Activated T-cell treated with anti-CD3 and anti-CD28 coated beads for 1 hour (primary cell): ENCODE results near the gene TPP1.

Source experiments
- DNase-seq: peaks from one replicate; pipeline ENCODE4 v3.0.0-alpha.2; 2020; ENCODE audit warnings: low read depth

TPP1 gene

DNA sequence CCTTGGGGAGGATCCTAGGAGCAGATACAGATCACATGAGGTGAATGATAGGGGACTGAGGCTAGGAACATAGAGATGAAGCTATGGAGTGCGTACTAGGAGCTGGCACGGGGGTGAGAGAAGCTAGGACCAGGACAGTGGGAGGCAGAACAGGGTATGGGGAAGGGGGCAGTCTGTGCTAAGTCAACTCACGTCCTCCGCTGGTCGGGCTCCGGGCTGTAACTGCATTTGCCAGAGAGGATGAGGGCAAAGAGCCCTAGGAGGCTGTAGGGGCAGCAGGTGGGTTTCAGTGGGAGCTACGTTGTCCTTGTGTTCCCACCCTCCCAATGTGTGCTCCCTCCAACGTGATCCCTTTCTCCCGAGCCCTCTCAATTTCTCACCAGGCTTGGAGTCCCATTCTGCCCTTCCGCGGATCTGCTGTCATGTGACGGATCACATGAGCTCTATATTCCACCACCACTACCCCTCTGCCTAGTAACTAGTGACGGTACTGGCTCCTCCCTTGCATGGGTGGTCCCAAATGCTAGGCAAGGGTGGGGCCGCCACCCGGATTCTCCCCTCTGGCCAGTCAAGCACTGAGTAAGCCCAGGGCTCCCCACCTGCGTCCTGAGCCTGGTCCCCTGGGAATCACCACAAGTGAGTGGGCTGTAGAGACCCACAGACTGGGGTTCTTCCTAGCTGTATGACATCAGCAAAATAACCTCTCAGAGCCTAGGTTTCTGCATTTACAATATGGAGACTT lies at the start of gene TPP1:
TPP1 (minus strand) TSS at position 419 of the 742 bp plus-strand sequence; CDS start at position 397, 22 bp downstream.
- DNase-seq = peak; percentile 83

DNA sequence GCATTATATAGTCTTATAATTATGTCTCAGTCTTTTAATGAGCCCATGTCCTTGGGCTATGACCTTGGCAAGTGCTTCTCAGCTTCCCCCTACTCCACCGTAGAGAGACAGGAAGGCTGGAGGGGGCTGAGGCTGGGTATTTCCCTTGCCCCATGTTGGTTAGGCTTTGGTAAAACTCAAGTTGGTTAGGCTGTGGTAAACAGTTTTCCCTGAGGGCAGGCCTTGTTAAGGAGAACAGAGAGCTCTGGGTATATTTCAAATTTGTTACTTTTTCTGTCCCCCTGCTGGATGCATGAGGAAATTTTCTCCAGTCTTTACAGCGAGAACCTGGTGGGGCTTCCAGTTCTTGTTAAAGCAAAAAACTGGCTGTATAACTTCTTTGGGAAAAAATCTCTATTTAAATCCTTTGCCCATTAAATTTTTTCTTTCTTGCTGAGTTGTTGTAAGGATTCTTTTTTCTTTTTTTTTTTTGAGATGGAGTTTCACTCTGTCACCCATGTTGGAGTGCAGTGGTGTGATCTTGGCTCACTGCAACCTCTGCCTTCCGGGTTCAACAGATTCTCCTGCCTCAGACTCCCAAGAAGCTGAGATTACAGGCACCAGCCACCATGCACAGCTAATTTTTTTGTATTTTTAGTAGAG lies 48.6 kb upstream of the TPP1 start:
- DNase-seq = no peak

DNA sequence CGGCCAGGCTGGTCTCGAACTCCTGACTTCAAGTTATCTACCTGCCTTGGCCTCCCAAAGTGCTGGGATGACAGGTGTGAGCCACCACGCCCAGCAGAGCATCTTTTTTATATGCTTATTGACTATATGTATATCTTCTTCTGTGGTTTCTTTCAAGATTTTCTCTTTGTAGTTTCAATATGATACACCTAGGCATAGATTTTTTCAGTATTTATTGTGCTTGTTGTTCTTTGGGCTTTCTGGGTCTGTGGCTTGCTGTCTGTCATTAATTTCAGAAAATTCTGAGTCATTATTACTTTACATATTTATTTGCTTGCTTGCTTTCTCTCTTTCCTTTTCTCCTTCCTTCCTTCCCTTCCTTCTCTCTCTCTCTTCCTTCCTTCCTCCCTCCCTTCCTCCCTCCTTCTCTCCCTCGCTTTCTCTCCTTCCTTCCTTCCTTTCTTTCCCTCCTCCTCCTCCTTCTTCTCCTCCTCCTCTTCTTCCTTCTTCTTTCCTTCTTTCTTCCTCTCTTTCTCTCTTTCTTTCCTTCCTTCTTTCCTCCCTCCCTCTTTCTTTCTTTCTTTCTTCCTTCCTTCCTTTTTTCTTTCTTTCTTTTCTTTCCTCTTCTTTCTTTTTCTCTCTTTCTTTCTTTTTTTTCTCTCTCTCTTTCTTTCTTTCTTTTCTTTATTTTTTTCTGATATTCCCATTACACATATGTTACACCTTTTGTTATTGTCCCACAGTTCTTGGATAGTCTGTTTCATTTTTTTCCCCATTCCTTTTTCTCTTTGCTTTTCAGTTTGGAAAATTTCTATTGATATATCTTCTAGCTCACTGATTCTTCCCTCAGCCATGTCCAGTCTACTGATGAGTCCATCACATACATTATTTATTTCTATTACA lies 47.3 kb upstream of the TPP1 start:
- no peak for DNase-seq

DNA sequence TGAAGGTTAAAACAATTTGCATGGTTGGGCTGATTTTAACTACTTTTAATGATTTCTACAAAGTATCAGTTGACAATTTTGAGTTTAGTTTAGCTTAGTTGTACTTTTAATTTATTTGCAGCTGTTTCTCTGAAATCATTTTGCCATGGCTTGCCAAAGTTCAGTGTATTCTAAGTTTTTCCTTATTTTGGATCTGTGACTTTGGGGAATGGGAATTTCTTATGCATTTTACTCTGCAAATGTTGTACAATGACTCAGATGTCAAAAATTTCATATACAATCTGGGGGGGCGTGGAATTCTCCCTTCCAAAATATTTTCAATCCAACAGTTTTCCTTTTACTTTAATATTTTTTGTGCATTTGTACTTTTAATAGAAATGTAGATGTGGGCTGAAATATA lies 45.3 kb upstream of the TPP1 start:
- DNase-seq = no peak

DNA sequence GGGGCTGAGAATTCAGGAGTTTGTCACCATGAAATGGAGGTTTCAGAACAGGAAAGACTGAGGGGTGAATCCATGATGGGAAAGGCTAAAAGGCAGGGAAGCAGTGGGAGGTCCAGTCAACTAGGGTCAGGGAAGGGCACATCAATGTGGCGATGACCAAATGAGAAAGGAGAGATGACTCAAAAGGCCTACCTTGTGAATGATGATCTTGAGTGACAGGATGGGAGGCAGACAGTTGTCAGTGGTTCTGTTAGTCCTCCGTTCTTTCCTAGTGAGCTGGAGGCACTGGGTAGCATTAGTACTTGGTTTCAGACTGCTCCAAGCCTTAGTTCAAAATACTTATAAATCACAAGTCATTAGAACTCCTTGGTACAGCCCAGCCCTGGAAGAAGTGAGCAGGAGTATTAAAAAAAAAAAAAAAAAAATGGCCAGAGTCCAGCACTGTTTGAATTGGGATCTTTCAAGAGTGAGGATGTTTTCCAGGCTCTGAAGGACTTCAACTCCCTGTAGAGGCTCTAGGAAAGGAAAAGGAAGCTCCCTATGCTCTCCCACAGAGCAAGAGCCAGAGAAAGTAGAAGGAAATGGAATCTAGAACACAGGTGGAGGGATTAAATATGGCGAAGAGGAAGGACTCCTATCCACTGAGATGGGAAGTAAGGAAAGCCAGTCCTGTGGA lies 44.7 kb upstream of the TPP1 start:
- no peak for DNase-seq

DNA sequence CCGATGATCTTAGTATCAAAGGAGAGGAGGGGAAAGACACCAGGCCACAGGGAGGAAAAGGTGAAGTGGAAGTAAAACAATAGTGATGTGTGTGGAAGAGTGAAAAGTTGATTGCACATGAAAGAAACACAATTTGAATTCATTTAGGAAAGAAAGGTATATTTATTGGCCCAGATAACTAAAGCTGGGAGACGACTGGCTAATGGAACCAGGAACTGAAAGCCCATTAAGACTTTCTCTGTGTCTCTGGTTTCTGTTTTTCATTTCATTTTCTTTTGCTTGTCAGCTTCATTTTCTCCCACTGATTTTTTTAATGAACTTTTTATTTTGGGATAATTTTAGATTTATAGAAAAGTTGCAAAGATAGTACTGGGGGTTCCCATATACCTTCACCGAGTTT lies 41.5 kb upstream of the TPP1 start:
- no peak for DNase-seq

DNA sequence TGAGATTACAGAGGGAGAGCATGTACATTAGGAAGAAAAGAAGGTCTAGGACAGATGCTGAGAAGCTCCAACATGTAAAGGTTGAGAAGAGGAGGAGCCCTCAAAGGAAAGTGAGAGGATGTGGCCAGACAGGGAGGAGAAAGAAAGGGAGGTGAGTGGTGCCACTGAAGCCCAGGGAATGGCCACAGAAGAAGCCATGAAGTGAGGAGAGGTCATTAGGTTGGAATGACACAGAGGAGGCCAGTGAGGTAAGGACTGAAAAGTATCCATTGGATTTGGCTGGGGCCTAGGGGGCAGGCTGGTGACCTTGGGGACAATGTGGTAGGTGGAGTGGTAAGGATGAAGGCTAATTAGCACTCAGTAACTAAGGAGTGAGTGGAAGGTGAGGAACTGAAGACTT lies 39.4 kb upstream of the TPP1 start:
- DNase-seq = no peak

DNA sequence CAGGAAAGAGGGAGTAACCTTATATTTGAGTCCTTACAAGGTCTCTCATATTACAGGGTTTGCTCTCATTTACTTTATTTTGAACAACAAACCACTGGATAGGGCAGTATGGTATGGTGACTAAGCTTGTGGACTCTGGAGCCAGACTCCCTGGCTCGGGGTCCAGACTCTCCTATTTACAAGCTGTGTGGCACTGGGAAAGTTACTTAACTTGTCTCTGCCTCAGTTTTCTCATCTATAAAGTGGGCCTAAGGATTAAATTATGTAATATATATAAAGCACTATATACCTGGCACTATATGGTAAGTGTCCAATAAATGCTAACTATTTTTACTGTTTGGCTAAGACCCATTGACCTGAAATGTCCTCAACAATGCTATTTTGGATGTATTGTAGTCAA lies 38.1 kb upstream of the TPP1 start:
- no peak for DNase-seq

DNA sequence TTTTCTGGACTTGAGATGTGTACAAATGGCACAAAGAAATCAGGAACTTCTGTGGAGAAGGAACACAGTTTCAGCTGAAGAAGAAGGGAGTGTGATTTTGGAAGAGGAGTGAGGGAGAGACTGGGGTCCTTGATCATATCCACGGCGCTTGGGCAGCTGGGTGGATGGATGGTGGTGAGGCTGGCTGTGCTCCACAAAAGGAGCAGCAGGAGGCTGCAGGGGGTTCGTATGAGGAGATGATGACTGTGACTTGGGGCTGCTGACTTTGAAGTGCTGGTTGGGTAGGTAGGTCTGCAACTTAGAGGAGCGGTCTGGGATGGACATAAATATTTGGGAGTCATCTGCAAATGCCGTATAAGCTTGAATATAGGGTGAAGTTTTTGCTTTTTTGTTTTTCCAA lies 37.7 kb upstream of the TPP1 start:
- no peak for DNase-seq

DNA sequence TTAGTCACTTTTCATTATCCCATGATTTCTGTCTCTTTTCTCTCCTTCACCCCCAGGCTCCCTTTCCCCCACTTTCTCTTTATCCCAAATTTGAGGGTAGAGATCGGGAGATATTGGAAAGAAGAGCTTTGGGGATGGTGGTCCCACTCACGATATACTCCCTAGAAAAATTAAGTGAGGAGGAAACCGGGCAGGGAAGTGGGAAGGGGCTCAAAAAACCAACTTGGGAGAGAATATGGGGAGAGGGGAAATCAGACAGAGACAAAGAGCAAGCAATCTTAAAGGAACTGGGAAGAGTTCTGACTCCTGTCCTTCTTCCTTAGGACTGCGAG lies 37.3 kb upstream of the TPP1 start:
- DNase-seq = no peak

DNA sequence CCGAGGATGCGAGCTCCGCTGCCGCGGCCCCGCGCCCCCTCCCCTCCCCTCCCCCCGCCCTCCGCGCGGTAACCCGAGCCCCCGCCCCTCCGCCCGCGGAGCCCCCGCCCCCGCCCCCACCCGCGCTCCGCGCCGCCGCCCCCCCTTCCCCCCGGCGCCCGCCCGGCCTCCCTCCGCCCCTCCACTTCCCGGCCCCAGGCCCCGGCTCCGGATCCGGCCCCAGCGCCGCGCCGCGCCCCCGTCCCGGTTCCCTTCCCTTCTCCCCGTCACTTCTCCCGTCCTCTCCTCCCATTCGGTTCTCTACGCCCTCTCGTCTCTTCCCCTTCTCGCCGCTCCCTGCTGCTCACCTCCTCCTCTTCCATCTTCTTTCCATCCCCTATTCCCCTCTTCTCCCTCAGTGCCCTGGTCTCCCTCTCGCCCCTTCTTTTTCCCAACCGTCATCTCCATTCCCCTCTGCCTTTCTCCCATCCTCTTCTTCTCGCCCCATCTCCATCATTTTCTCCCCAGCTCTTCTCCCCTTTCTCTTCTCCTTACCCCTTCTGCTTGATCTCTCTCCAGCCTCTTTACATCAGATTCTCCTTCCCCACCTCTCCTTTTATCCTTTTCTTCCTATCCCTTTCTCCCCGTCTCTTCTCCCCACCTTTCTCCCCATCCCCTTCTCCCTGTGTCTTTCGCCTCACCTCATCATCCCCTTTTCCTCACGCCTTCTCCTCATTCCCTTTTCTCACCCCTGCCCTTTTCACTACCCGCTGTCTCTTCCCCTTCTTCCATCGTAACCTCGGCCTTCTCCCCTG lies 36.8 kb upstream of the TPP1 start, which contains the start of gene DCHS1:
DCHS1 (minus strand) TSS at position 20 of the 794 bp plus-strand sequence. CDS start 14,196 bp downstream, outside the sequence.
- no peak for DNase-seq

DNA sequence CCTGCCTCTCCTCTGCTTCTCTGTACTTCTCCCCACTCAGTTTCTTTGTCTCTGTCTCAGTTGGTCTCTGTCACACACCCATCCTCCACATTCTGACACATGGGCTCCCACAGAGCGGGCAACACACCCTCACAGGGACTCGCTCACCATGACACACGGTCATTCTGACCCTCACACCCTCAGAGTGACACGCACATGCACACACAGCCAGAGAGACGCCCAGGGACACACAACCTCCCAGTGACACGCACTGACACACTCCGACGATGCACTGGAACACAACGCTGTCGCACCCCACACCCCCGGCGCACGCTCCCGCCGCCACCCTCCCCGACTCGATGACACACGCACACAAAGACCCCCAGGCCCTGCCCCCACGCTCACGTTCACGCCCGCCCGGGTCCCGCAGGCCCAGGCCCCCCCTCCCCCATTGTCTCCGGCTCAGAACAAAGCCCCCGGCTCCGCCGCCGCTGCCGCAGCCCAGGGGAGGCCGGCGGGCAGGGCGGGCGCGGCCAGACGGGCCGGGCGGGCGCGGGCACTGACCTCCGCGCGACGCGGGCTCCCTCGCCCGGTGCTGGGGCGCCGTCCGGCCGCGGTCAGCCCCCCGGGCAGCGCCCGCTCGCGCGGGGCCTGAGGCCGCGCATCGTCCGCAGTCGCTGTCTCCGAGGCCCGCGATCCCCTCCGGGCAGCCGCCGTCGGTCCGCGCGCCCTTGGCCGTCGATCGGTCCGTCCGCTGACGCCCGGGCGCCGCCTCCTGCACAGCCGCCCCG lies 36.0 kb upstream of the TPP1 start:
- no peak for DNase-seq

DNA sequence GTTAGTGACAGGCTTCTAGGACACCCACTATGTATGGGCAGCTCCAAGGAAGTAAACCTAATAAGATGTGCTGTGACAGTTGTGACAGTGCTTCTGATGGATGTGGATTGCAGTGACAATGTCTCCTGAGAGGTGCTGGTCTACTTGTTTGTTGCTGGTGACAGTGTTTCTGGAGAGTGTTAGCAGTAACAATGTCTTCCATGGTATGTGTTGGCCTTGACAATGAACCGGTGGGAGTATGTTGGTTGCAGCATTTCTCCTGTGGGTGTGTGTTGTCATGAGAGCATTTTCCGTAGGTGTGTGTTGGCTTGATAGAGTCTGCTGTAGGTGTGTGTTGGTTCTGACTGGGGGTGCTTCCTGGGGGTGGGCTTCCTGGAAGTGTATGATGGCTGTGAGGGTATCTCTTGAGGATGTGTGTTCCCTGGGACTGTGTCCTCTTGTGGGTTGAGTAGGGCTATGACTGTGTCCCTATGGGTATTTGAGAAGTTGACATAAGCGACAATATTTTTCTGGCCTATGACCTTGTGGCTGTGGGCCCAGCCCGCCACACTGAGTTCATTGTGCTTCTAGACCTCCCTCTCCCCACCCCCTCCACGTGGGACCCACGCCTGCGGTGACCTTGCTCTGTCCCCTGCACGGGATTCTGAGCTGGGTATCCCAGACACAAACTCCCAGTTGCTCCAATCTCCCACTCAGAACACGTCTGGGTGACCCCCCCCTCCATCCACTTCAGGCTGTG lies 35.2 kb upstream of the TPP1 start:
- no peak for DNase-seq

DNA sequence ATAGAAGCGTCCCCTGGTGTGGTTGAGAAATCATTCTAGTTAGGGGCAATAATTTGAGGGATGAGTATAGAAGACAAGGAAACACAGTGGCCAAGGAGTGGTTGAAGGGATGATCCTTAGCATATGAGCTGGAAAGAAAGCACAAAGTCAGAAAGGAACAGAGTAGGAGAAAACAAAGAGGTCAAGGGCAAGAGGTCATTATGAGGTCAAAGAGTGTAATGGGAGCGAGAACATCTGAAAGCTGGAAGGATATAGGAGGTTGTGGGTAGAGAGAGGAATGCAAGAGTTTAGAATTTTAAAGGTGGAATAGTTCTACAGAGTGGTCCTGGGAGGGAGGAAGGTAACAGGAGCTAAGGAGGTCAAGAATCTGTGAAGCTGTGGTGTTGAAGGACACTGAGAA lies 34.4 kb upstream of the TPP1 start:
- DNase-seq = no peak

DNA sequence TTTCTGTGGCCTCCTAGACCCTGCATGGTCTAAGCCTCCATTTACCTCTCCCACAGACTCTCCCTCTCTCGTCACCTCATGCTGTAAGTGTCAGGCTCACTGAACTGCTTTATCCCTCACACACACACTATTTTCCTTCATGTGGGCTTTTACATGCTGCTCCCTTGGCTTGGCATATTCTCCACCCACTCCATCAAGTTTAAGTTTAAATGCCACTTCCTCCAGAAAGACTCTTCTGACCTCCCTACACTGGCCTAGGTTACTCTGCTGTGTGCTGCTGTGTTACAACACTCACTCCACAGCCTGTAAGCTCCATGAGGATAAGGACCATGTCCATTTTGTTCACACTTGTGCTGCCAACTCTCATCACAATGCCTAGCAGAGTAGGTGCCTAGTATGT lies 33.9 kb upstream of the TPP1 start:
- no peak for DNase-seq

DNA sequence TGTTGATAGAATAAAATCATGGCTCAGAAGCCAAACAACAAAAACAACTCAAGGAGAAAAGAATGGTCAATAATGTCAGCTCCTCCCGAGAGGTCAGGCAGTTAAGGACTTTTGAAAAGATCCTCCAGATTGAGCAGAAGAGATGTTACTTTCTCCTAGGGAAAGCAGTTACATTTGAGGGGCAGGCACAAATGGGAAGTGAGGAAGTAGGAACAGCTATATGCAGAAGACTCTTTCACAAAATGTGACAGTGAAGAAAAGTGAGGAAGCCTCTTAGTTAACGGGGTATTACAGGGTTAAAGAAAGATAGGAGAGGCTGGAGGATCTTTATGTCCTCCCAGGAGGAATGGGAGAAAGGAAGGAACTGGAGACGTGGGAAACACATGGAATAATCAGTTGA lies 33.0 kb upstream of the TPP1 start:
- no peak for DNase-seq

DNA sequence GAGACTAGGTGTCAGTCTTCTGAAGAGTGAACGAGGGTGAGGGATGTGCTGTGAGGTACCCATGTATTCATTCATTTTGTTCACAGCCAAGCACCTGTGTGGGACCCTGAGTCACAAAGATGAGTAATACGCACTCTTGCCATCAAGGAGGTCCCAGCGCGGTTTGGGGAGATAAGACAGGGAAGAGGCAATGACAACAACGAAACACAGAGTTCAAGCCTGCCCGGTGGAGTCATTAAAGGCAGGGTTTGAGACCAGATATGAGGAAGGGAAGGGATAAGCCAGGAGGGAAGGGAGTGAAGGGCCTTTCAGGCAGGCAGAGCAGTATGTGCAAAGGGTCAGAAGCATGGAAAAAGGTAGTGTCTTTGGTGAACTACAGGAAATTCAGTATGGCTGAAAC lies 31.8 kb upstream of the TPP1 start:
- no peak for DNase-seq

DNA sequence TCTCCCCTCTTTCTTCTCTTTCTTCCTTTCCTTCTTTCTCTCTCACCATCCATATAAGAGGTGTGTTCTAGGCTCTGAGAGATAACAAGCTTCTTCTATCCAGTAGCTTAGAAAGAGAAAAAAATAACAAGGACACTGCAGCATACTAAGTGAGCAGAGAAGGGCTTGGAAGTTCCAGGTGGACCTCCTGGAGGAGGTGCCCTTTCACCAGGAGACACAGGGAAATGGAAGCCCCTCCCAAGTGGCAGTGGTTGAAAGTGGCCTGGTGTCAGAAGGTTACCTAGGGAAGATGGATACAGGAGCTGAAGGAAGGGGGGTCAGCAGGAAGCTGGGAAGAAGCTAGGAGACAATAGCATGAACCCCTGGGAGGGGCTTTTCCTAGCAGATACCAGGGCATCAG lies 30.9 kb upstream of the TPP1 start:
- no peak for DNase-seq

DNA sequence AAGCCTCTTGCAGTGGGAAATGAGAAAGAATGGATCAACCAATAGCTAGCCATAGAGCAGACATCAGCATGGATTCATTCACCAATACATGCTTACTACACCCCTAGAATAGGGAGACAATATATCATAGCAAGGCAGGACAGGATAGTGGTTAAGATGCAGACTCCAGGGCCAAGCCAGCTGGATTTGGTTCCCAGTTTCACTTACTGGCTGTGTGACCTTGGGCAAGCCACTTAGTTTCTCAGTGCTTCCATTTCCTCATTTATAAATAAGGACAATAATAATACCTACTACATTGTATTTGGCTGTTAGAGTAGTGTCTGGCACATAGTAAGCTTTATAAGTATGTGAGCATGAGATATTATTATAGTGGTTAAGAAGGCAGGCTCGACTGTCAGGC lies 29.3 kb upstream of the TPP1 start:
- DNase-seq = no peak

DNA sequence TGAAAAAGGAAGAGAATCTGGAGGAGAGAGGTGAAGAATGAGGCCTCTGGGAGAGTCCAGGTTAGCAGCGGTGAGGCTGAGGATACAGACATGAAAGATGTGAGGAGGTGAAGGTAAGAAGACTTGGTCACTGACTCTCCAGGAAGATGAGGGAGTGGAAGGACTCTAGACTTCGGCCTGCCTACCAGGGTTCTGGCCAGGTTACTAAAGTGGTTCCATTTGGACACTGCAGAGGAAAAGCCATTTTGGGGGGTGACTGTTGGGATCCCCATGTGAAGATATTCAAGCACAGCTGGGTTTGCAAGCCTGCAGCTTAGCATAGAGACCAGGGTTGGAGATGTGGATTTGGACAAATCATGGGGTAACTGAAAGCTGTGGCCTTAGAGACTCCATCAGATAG lies 28.6 kb upstream of the TPP1 start:
- no peak for DNase-seq
